ENCODE measurements around the gene KRTAP1-4.

The KRTAP1-4 gene

DNA sequence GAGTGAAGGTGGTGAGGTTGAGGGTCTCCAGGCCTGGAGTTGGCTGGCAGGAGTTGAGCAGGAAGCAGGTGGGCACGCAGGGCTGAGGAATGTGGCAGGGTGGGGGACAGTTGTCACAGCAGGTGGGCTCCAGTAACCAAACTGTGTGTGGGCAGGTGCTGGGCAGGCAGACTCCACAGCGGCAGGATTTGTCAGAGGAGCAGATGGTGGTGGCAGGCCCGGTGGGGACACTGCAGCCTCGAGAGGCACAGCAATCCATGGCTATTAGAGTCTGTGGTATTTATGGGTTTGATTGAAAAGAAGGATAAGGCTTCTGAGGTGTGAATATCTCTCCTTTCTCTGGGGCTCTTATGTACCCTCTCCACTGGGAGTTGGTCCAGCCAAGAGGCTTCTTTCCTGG, 36.2 kb downstream of the KRTAP1-4 start, which contains the start of gene KRTAP3-3:
Gene KRTAP3-3, minus strand, starts transcription at position 326 of the 400 bp plus-strand sequence. Its CDS starts 67 bp downstream, at position 259.
- DNase-seq (ENCODE audit: low read depth in 1 of 2, low spot score in 1 of 2) = no peak
- Histone ChIP-seq H3K4me3 (replicated peaks; ENCODE audit: insufficient read depth, low read length) (no peak within 1 kb of the TSS), H3K27me3 (ENCODE audit: insufficient read depth, poor library complexity, severe bottlenecking) (peaks cover 2% of the 10 kb centered on the region), H3K27ac (replicated peaks) (no peak within 1 kb of the TSS)
- no peak for TF ChIP-seq GABPA (IDR thresholded peaks at IDR 0.05; ENCODE audit: low read depth)
- TF ChIP-seq, protein P1, sequence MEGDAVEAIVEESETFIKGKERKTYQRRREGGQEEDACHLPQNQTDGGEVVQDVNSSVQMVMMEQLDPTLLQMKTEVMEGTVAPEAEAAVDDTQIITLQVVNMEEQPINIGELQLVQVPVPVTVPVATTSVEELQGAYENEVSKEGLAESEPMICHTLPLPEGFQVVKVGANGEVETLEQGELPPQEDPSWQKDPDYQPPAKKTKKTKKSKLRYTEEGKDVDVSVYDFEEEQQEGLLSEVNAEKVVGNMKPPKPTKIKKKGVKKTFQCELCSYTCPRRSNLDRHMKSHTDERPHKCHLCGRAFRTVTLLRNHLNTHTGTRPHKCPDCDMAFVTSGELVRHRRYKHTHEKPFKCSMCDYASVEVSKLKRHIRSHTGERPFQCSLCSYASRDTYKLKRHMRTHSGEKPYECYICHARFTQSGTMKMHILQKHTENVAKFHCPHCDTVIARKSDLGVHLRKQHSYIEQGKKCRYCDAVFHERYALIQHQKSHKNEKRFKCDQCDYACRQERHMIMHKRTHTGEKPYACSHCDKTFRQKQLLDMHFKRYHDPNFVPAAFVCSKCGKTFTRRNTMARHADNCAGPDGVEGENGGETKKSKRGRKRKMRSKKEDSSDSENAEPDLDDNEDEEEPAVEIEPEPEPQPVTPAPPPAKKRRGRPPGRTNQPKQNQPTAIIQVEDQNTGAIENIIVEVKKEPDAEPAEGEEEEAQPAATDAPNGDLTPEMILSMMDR (IDR thresholded peaks at IDR 0.05; ENCODE audit: insufficient read depth, low read length) = no peak
- no peak for TF ChIP-seq SPI1 (IDR thresholded peaks at IDR 0.05; ENCODE audit: borderline replicate concordance, low read depth)

DNA sequence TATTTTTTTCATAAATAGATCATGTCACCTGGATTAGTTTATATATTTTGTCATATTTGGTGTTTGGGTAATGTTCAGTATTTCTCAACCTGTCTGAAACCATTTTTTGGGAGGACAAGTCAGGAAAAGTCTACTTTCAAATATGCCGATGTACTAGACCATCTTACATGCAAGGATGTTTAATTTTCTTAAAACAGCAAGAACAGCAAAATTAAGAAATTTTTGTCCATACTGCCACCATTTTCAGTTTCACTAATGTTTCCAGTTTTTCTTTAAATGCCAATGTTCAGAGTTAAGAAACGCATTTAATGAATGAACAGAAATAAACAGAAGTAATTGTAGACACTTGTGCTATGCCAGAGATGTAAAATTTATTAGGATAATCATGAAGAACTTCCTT, 36.9 kb downstream of the KRTAP1-4 start:
- TF ChIP-seq, protein P2, sequence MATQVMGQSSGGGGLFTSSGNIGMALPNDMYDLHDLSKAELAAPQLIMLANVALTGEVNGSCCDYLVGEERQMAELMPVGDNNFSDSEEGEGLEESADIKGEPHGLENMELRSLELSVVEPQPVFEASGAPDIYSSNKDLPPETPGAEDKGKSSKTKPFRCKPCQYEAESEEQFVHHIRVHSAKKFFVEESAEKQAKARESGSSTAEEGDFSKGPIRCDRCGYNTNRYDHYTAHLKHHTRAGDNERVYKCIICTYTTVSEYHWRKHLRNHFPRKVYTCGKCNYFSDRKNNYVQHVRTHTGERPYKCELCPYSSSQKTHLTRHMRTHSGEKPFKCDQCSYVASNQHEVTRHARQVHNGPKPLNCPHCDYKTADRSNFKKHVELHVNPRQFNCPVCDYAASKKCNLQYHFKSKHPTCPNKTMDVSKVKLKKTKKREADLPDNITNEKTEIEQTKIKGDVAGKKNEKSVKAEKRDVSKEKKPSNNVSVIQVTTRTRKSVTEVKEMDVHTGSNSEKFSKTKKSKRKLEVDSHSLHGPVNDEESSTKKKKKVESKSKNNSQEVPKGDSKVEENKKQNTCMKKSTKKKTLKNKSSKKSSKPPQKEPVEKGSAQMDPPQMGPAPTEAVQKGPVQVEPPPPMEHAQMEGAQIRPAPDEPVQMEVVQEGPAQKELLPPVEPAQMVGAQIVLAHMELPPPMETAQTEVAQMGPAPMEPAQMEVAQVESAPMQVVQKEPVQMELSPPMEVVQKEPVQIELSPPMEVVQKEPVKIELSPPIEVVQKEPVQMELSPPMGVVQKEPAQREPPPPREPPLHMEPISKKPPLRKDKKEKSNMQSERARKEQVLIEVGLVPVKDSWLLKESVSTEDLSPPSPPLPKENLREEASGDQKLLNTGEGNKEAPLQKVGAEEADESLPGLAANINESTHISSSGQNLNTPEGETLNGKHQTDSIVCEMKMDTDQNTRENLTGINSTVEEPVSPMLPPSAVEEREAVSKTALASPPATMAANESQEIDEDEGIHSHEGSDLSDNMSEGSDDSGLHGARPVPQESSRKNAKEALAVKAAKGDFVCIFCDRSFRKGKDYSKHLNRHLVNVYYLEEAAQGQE (IDR thresholded peaks at IDR 0.05; ENCODE audit: insufficient replicate concordance, low read depth) = no peak
- TF ChIP-seq, protein P1 (IDR thresholded peaks at IDR 0.05; ENCODE audit: insufficient read depth, low read length) = no peak
- no peak for TF ChIP-seq GABPA (IDR thresholded peaks at IDR 0.05; ENCODE audit: low read depth)
- TF ChIP-seq POLR2AphosphoS5 (IDR thresholded peaks at IDR 0.05; ENCODE audit: low read depth) = no peak
- TF ChIP-seq SPI1 (IDR thresholded peaks at IDR 0.05; ENCODE audit: borderline replicate concordance, low read depth) = no peak
- H3K4me3 ChIP-seq (replicated peaks; ENCODE audit: insufficient read depth, low read length) = no peak overlapping the region

DNA sequence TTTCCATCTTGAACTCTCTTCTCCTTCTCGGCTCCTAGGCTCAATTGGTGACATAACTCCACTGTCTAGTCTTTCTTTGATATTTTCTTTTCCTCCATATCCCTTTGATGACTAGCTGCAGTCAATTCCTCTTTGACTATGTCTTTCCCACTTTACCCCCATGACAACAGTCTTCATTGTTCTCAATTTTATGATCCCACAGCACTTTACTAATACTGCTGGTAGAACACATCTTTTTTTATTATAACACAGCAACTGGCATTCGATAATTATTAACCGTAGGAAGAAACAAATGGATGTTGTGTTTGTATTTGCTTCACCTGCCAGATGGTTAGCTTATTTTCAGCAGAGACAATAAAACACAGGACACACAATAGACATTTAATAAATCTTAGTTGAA, 37.3 kb downstream of the KRTAP1-4 start:
- no peak overlapping the region for H3K27ac ChIP-seq (replicated peaks)
- TF ChIP-seq GABPA (IDR thresholded peaks at IDR 0.05; ENCODE audit: low read depth) (no peak), POLR2AphosphoS5 (IDR thresholded peaks at IDR 0.05; ENCODE audit: low read depth) (no peak), SPI1 (IDR thresholded peaks at IDR 0.05; ENCODE audit: borderline replicate concordance, low read depth) (no peak)
- TF ChIP-seq, protein P1 (IDR thresholded peaks at IDR 0.05; ENCODE audit: insufficient read depth, low read length) = no peak
- TF ChIP-seq, protein P2 (IDR thresholded peaks at IDR 0.05; ENCODE audit: insufficient replicate concordance, low read depth) = no peak
- H3K27me3 ChIP-seq (ENCODE audit: insufficient read depth, poor library complexity, severe bottlenecking) = no peaks in the 10 kb centered on the region
- H3K4me3 ChIP-seq (replicated peaks; ENCODE audit: insufficient read depth, low read length) = no peak overlapping the region
- no peak for DNase-seq (ENCODE audit: low read depth in 1 of 2, low spot score in 1 of 2)

More for the DNA sequence above, 36.9 kb downstream of the KRTAP1-4 start:
- H3K27me3 ChIP-seq (ENCODE audit: insufficient read depth, poor library complexity, severe bottlenecking) = peaks cover 2% of the 10 kb centered on the region
- no peak for DNase-seq (ENCODE audit: low read depth in 1 of 2, low spot score in 1 of 2)
- no peak overlapping the region for H3K27ac ChIP-seq (replicated peaks)

DNA sequence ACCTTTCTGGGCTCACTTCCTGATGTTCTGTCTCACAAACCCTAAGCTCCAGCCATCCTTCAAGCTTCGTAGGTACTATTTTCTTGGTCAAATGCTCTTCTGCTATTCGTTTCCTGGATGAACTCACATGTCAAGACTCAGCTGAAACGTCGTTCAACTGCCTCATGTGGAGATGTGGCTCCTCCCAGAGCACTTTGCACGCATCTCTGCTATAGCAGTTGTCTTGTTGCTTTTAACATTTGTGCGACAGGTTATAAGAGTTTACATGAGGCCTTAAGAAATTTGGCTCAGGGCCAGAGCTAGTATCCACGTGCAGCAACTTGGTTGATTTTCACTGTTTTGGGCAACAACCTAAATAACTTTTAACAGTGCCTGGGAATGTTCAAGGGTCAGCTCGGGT, 43.1 kb downstream of the KRTAP1-4 start:
- Histone ChIP-seq H3K27me3 (ENCODE audit: insufficient read depth, poor library complexity, severe bottlenecking) (peaks cover 4% of the 10 kb centered on the region), H3K4me3 (replicated peaks; ENCODE audit: insufficient read depth, low read length) (no peak overlapping the region), H3K27ac (replicated peaks) (no peak overlapping the region)
- DNase-seq (ENCODE audit: low read depth in 1 of 2, low spot score in 1 of 2) = no peak
- TF ChIP-seq POLR2AphosphoS5 (IDR thresholded peaks at IDR 0.05; ENCODE audit: low read depth) (no peak), SPI1 (IDR thresholded peaks at IDR 0.05; ENCODE audit: borderline replicate concordance, low read depth) (no peak), GABPA (IDR thresholded peaks at IDR 0.05; ENCODE audit: low read depth) (no peak)
- TF ChIP-seq, protein P1 (IDR thresholded peaks at IDR 0.05; ENCODE audit: insufficient read depth, low read length) = no peak
- TF ChIP-seq, protein P2 (IDR thresholded peaks at IDR 0.05; ENCODE audit: insufficient replicate concordance, low read depth) = no peak

All from HL-60 (cell line).